Fibroblast of peridontal ligament (primary cell): Measurements from ENCODE around the gene WNT9B.
"Not testable (repeated sequence)": the region's sequence is repeated elsewhere in the genome, so short reads cannot be mapped to it uniquely, and the experiment has no call there.

Source experiments
- DNase-seq: peaks from one replicate; pipeline ENCODE4 v3.0.0-alpha.2; 2010; ENCODE audit errors: extremely low read depth

Gene WNT9B

GRCh38 chr17:46910179-46910927 lies 59.0 kb downstream of the WNT9B start:
- DNase-seq, result no peak

GRCh38 chr17:46911311-46911710 lies 59.9 kb downstream of the WNT9B start:
- DNase-seq, result no peak

- DNase-seq, result no peak
These were observed 64.2 kb downstream of the WNT9B start for GRCh38 chr17:46915596-46915995.

GRCh38 chr17:46916211-46916610 lies 64.8 kb downstream of the WNT9B start:
- DNase-seq, result no peak

GRCh38 chr17:46916623-46917022 lies 65.2 kb downstream of the WNT9B start:
- DNase-seq, result no peak

GRCh38 chr17:46917041-46917440 lies 65.7 kb downstream of the WNT9B start:
- no peak for DNase-seq

- DNase-seq, result no peak
These were observed 66.1 kb downstream of the WNT9B start for GRCh38 chr17:46917516-46917915.

- DNase-seq, result not testable (repeated sequence)
These were observed 70.6 kb downstream of the WNT9B start for GRCh38 chr17:46921962-46922361.

GRCh38 chr17:46922487-46922803 lies 71.1 kb downstream of the WNT9B start:
- no peak for DNase-seq

GRCh38 chr17:46922804-46923635 lies 71.6 kb downstream of the WNT9B start, which contains the start of gene GOSR2:
TSS of gene GOSR2 (plus strand) at chr17:46923160. CDS start at chr17:46923193, 33 bp downstream.
- DNase-seq, result peak; percentile 89

- DNase-seq, result no peak
These were observed 73.9 kb downstream of the WNT9B start for GRCh38 chr17:46925185-46925868.

- no peak for DNase-seq
These were observed 77.3 kb downstream of the WNT9B start for GRCh38 chr17:46928467-46929261.

GRCh38 chr17:46929413-46929812 lies 78.0 kb downstream of the WNT9B start:
- no peak for DNase-seq

GRCh38 chr17:46930051-46930450 lies 78.7 kb downstream of the WNT9B start:
- no peak for DNase-seq

GRCh38 chr17:46931596-46931995 lies 80.2 kb downstream of the WNT9B start:
- no peak for DNase-seq

- DNase-seq, result no peak
These were observed 84.4 kb downstream of the WNT9B start for GRCh38 chr17:46935658-46936266.
